ENCODE measurements around the gene NCAM2. TPM values are rescaled to one million over a fixed set of nuclear protein-coding genes. Genes with fewer than 3 reads are reported as not detected.

The NCAM2 gene
- total and polyA plus RNA-seq, 4 donors, result 30.7 to 138 (median 61.1) TPM

DNA sequence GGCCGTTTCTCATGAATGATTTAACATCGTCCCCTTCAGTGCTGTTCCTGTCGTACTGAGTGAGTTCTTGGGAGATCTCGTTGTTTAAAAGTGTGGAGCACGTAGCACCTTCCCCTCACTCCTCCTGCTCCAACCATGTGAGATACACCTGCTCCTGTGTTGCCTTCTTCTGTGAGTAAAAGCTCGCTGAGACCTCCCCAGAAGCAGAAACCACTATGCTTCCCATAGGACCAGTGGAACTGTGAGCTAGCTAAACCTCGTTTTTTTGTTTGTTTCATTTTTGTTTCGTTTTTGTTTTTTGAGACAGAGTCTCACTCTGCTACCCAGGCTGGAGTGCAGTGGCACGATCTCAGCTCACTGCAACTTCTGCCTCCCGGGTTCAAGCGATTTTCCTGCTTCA lies 198.6 kb downstream of the NCAM2 start:
- H3K27me3 ChIP-seq (ENCODE audit: control insufficient read depth, insufficient read depth, low read length), result no peaks in the 10 kb centered on the region
- H3K4me3 ChIP-seq (ENCODE audit: low read depth, low read length), result no peak overlapping the region
- no peak for DNase-seq (ENCODE audit: low read depth in 4 of 6, low spot score in 6 of 6)
- H3K36me3 ChIP-seq (ENCODE audit: control insufficient read depth, insufficient read depth, low read length), result no peaks in the 10 kb centered on the region
- WGBS (ENCODE audit: insufficient coverage), result 97% methylated on average over 6 of the region's 11 CpGs
- H3K9me3 ChIP-seq (ENCODE audit: control insufficient read depth, insufficient read depth, low read length), result no peaks in the 10 kb centered on the region
- no peaks in the 10 kb centered on the region for H3K4me1 ChIP-seq (ENCODE audit: control insufficient read depth, insufficient read depth, low read length)
- H3K27ac ChIP-seq (ENCODE audit: low read depth, low read length), result no peak overlapping the region

DNA sequence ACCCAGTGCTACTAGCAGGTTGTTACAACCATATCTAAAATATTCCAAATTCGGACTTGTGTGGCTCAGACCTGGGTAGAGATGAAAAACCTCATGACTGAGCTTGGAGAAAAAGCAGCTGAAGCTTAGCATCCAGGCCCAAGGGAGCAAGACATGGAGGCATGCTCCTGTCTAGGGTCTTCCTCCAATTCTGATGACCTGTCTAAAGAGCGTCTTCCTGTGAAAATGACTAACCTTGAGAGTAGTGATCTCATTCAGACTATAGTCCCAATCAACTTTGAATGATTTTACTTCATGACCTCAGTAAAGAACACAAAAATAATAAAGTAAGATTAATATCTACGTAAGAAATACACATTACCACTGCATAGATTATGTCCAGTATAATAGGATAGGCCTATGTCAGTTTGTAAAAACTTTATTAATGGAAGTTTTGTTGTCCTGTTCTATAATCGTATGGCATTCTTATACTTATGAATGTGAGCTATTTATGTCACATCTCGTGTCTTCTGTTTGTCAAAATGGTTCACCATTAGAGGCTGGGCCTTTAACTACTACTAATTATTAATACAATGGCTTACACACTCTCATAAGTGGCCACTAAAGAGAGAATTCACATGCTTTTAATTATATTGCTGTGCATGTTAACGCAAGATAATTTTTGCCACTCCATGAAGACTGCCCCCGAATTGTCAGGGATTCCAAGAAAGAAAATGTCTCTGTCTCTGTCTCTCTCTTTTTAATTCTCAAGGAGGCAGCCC lies 201.3 kb downstream of the NCAM2 start:
- Histone ChIP-seq H3K4me3 (ENCODE audit: low read depth, low read length) (no peak overlapping the region), H3K27me3 (ENCODE audit: control insufficient read depth, insufficient read depth, low read length) (no peaks in the 10 kb centered on the region), H3K9me3 (ENCODE audit: control insufficient read depth, insufficient read depth, low read length) (no peaks in the 10 kb centered on the region), H3K4me1 (ENCODE audit: control insufficient read depth, insufficient read depth, low read length) (no peaks in the 10 kb centered on the region), H3K36me3 (ENCODE audit: control insufficient read depth, insufficient read depth, low read length) (no peaks in the 10 kb centered on the region), H3K27ac (ENCODE audit: low read depth, low read length) (no peak overlapping the region)
- no CpG with 5 or more reads among the region's 7 CpGs for WGBS (ENCODE audit: insufficient coverage)
- DNase-seq (ENCODE audit: low read depth in 4 of 6, low spot score in 6 of 6), result no peak

DNA sequence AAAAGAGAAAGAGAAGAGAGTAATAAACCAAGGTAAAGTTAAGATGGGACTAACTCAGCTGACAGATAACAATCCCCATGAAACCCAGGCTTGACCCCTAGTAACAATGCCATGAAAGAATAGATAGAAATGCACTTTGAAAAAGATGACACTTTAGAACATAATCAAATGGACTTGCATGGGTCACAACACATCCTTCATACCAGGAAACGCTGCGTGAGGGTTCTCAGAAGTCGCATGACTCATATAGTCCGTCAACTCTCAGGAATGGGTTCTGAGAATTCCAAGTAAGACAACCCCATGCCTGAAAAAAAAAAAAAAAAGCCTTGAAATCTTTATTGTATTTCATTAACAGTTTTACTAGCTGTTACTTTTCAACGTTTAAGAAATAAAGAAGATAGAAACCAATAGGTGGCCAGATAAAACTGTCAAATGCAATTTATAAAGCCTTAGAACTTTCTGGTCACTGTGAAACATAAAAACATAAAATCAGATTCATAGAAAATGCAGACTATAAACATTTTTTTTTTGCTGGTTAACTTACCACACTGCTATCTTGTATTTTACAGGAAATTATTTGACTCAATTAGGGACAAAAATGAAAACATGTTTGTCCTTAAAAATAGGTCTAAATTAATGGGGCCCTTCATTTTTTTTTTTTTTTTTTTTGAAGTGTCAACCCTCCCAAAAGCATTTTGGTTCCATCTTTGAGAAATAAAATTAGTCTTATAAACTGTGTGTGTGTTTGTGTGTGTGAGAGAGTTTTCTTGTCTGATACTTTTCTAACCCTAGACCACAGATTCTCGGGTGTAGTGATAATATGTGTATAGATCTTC lies 202.1 kb downstream of the NCAM2 start:
- Histone ChIP-seq H3K9me3 (ENCODE audit: control insufficient read depth, insufficient read depth, low read length) (no peaks in the 10 kb centered on the region), H3K4me3 (ENCODE audit: low read depth, low read length) (no peak overlapping the region), H3K4me1 (ENCODE audit: control insufficient read depth, insufficient read depth, low read length) (no peaks in the 10 kb centered on the region), H3K36me3 (ENCODE audit: control insufficient read depth, insufficient read depth, low read length) (no peaks in the 10 kb centered on the region), H3K27ac (ENCODE audit: low read depth, low read length) (no peak overlapping the region), H3K27me3 (ENCODE audit: control insufficient read depth, insufficient read depth, low read length) (no peaks in the 10 kb centered on the region)
- peak in 1 of 6 donors; percentile 30 for DNase-seq (ENCODE audit: low read depth in 4 of 6, low spot score in 6 of 6)
- no CpG with 5 or more reads among the region's 6 CpGs for WGBS (ENCODE audit: insufficient coverage)

DNA sequence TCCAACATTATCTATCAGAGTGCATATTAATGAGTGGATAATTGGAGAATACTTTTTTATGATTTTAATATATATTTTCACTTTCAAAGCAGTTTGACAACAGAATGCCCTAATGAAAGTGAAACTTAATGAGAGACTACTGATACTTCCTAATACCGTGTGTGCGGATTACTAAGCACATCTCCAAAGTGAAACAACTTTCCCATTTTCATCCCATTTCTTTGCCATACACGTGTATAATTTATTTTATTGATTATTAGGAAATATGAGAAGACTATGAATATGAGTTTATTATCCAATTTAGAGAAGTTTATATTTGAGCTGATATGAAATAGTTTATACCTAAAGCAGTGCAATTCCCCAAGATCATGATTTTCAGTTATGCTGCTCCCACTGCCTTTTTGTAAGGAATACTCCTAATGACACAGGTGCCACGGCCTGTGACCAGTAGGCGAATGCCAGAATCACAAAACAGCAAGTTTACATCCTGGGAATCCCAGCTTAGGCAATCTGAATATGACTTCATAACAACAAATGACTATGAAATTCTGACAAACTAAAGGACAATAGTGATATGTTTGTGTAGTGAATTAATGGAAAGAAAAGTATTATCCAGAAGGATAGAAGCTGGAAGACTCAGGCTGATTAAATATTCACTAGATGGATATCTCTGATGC lies 202.9 kb downstream of the NCAM2 start:
- Histone ChIP-seq H3K27me3 (ENCODE audit: control insufficient read depth, insufficient read depth, low read length) (no peaks in the 10 kb centered on the region), H3K4me1 (ENCODE audit: control insufficient read depth, insufficient read depth, low read length) (no peaks in the 10 kb centered on the region), H3K9me3 (ENCODE audit: control insufficient read depth, insufficient read depth, low read length) (no peaks in the 10 kb centered on the region), H3K4me3 (ENCODE audit: low read depth, low read length) (no peak overlapping the region), H3K36me3 (ENCODE audit: control insufficient read depth, insufficient read depth, low read length) (no peaks in the 10 kb centered on the region), H3K27ac (ENCODE audit: low read depth, low read length) (no peak overlapping the region)
- DNase-seq (ENCODE audit: low read depth in 4 of 6, low spot score in 6 of 6), result no peak
- no CpG with 5 or more reads among the region's 5 CpGs for WGBS (ENCODE audit: insufficient coverage)

DNA sequence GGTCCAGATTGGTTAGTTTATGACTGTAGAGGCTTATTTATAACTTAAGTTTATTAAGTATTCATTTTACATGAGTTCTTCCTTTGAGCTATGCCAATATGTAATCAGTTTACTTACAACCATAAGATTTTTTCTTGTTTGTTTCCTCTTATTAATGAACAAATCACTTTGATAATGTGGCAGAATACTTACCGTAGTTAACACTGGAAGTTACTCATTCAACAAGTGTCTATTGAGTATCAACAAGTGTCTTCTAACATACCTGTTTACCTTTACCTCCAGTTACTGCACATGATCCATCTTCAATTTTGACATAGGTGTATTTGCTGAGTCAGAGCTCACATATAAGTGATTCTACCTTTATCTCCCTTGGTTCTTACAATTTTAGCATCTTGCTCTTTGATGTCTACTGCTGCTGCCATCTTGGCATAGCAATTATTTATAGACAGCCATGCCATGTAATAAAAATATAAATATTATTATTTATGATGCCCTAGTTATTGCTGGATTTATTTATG lies 205.7 kb downstream of the NCAM2 start:
- no peaks in the 10 kb centered on the region for H3K36me3 ChIP-seq (ENCODE audit: control insufficient read depth, insufficient read depth, low read length)
- H3K27ac ChIP-seq (ENCODE audit: low read depth, low read length), result no peak overlapping the region
- H3K4me3 ChIP-seq (ENCODE audit: low read depth, low read length), result no peak overlapping the region
- H3K9me3 ChIP-seq (ENCODE audit: control insufficient read depth, insufficient read depth, low read length), result no peaks in the 10 kb centered on the region
- no peaks in the 10 kb centered on the region for H3K27me3 ChIP-seq (ENCODE audit: control insufficient read depth, insufficient read depth, low read length)
- WGBS (ENCODE audit: insufficient coverage), result no CpG with 5 or more reads among the region's 1 CpG
- no peaks in the 10 kb centered on the region for H3K4me1 ChIP-seq (ENCODE audit: control insufficient read depth, insufficient read depth, low read length)
- DNase-seq (ENCODE audit: low read depth in 4 of 6, low spot score in 6 of 6), result no peak

DNA sequence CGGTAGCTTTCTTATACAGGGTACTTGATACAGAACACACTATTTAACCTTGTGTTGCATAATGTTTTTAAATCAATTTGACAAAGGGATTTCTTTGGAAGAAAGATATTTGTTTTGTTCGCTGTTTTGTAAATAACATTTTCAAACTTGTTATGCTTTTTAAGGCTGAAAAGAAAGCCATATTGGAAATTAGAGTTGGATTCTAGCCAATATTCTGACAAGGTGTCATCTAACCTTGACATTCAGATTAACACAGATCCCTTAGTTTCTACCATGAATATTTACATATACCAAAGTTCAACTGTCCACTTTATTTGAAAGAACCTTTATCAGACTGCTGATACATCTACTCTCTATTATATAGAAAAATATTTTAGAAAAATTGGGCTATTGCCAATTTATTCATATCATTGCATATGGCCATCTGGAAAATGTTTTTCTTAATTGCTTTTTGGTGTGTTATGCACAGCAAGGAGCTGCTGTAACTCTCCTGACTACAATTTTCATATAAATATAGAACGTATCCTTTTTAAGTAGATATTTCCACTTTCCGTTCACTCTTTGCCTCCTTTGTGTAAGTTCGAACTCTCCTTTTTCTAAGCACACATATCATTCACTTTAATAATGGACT lies 206.3 kb downstream of the NCAM2 start:
- no peaks in the 10 kb centered on the region for H3K36me3 ChIP-seq (ENCODE audit: control insufficient read depth, insufficient read depth, low read length)
- H3K27ac ChIP-seq (ENCODE audit: low read depth, low read length), result no peak overlapping the region
- no peaks in the 10 kb centered on the region for H3K9me3 ChIP-seq (ENCODE audit: control insufficient read depth, insufficient read depth, low read length)
- no peaks in the 10 kb centered on the region for H3K27me3 ChIP-seq (ENCODE audit: control insufficient read depth, insufficient read depth, low read length)
- H3K4me3 ChIP-seq (ENCODE audit: low read depth, low read length), result no peak overlapping the region
- peak in 2 of 6 donors; percentile 59 to 64 for DNase-seq (ENCODE audit: low read depth in 4 of 6, low spot score in 6 of 6)
- no CpG with 5 or more reads among the region's 5 CpGs for WGBS (ENCODE audit: insufficient coverage)
- no peaks in the 10 kb centered on the region for H3K4me1 ChIP-seq (ENCODE audit: control insufficient read depth, insufficient read depth, low read length)

DNA sequence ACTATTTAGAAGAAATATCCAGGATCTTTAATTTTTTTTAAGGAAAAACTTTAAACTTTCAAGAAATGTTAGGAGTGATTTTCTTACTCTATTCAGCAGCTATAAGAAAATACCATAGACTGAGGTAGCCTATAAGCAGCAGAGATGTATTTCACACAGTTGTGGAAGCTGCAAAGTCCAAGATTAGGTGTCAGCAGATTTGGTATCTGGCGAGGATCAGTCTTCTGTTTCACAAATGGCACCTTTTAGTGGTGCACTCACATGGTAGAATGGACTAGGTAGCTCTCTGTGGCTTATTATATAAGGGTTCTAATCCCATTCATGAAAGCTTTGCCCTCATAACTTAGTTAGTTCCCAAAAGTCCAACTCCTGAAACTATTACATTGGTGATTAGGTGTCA lies 207.4 kb downstream of the NCAM2 start:
- H3K9me3 ChIP-seq (ENCODE audit: control insufficient read depth, insufficient read depth, low read length), result no peaks in the 10 kb centered on the region
- H3K36me3 ChIP-seq (ENCODE audit: control insufficient read depth, insufficient read depth, low read length), result no peaks in the 10 kb centered on the region
- DNase-seq (ENCODE audit: low read depth in 4 of 6, low spot score in 6 of 6), result no peak
- H3K27me3 ChIP-seq (ENCODE audit: control insufficient read depth, insufficient read depth, low read length), result no peaks in the 10 kb centered on the region
- no peak overlapping the region for H3K27ac ChIP-seq (ENCODE audit: low read depth, low read length)
- H3K4me3 ChIP-seq (ENCODE audit: low read depth, low read length), result no peak overlapping the region
- H3K4me1 ChIP-seq (ENCODE audit: control insufficient read depth, insufficient read depth, low read length), result no peaks in the 10 kb centered on the region
- 80% methylated on average over 1 of the region's 1 CpG for WGBS (ENCODE audit: insufficient coverage)

DNA sequence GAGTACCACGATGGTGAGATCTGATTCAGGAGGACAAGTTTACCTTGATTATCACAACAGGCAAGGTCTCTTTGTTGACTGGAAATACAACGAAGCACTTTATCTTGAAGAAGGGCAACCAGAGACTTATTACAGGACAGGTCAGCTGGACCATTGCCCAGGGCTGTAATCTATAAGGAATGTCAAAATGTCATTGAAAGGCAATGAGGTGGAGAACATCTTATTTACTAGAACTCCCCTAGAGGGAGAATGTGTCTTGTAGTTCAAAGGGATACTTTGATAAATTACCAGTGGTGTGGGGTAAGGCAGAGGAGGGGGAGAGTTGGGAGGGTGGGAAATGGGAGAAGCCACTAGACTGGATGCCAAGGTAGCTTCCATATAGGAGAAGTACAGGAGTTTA lies 212.3 kb downstream of the NCAM2 start:
- H3K9me3 ChIP-seq (ENCODE audit: control insufficient read depth, insufficient read depth, low read length), result no peaks in the 10 kb centered on the region
- no peaks in the 10 kb centered on the region for H3K4me1 ChIP-seq (ENCODE audit: control insufficient read depth, insufficient read depth, low read length)
- 50% methylated on average over 1 of the region's 2 CpGs for WGBS (ENCODE audit: insufficient coverage)
- H3K27me3 ChIP-seq (ENCODE audit: control insufficient read depth, insufficient read depth, low read length), result no peaks in the 10 kb centered on the region
- no peak overlapping the region for H3K27ac ChIP-seq (ENCODE audit: low read depth, low read length)
- no peak overlapping the region for H3K4me3 ChIP-seq (ENCODE audit: low read depth, low read length)
- no peaks in the 10 kb centered on the region for H3K36me3 ChIP-seq (ENCODE audit: control insufficient read depth, insufficient read depth, low read length)
- peak in 3 of 6 donors; percentile 14 to 67 (median 43) for DNase-seq (ENCODE audit: low read depth in 4 of 6, low spot score in 6 of 6)

DNA sequence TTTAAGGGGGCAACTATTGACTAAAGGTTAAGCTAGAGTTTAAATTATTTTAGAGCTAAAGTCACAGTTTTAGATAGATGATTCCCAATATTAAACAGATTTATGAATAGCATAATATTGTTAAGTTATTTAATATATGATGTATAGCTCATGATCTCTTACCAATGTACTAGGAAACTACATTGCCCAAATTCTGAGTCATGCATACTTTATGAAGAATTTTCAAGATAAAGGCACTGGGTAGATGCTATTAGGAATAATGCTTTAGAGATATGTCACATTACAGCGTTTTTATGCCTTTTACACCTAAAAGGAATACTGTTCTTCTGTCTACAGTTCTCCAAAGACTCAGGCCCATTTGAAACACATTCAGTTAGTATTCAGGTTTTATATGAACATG lies 215.1 kb downstream of the NCAM2 start:
- H3K27ac ChIP-seq (ENCODE audit: low read depth, low read length), result no peak overlapping the region
- H3K4me1 ChIP-seq (ENCODE audit: control insufficient read depth, insufficient read depth, low read length), result no peaks in the 10 kb centered on the region
- WGBS (ENCODE audit: insufficient coverage), result no CpG with 5 or more reads among the region's 1 CpG
- no peaks in the 10 kb centered on the region for H3K36me3 ChIP-seq (ENCODE audit: control insufficient read depth, insufficient read depth, low read length)
- H3K4me3 ChIP-seq (ENCODE audit: low read depth, low read length), result no peak overlapping the region
- no peaks in the 10 kb centered on the region for H3K9me3 ChIP-seq (ENCODE audit: control insufficient read depth, insufficient read depth, low read length)
- no peak for DNase-seq (ENCODE audit: low read depth in 4 of 6, low spot score in 6 of 6)
- H3K27me3 ChIP-seq (ENCODE audit: control insufficient read depth, insufficient read depth, low read length), result no peaks in the 10 kb centered on the region
